ENCODE results near the gene BCAS1. TPM values are rescaled to one million over a fixed set of nuclear protein-coding genes. Genes with fewer than 3 reads are reported as not detected.

The BCAS1 gene
- total RNA-seq, 4 donors from 2014 or later: 0.35 to 1.0 TPM; not detected in 2

DNA sequence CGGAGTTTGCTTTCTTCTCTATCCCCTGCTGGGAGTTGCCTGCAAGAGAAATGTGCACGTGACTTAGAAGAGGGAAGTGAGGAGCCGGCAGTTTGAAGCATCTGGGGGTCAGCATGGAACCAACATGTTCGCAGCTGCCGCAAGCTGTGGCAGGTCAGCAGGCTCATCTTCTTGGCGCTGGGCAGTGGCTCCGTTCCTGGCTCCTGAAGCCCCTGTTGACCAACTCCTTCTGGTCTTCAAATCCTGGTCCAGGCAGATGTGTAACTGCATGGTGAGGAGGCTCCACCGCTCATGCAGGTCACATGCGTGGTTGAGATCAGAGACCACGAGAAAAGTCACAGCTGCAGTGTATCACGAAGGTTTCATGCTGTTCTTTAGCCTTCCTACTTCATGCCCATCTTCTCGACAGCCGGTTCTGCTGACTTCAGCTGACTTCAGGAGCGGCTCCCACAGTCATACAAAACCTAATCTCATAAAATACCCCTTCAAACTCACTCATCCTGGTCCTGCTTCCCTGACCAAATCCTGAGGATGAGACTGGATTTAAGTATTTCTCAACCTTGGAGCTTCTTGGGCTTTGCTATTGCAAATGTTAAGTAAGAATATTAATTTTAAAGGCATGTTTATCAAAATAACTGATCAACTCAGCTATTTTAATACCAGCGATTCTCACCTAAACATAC lies 44.9 kb upstream of the BCAS1 start:
- Histone ChIP-seq H3K27me3 (peaks cover 6% of the 10 kb centered on the region), H3K4me3 (no peak overlapping the region), H3K9me3 (no peaks in the 10 kb centered on the region), H3K4me1 (no peaks in the 10 kb centered on the region), H3K36me3 (no peaks in the 10 kb centered on the region), H3K27ac (peak overlapping the region in 1 of 4 donors; percentile 11)
- ATAC-seq: peak; percentile 39
- TF ChIP-seq EP300 (IDR thresholded peaks at IDR 0.05) (no peak), POLR2AphosphoS5 (IDR thresholded peaks at IDR 0.05) (no peak), POLR2A (IDR thresholded peaks at IDR 0.05) (no peak)
- TF ChIP-seq, protein P1, sequence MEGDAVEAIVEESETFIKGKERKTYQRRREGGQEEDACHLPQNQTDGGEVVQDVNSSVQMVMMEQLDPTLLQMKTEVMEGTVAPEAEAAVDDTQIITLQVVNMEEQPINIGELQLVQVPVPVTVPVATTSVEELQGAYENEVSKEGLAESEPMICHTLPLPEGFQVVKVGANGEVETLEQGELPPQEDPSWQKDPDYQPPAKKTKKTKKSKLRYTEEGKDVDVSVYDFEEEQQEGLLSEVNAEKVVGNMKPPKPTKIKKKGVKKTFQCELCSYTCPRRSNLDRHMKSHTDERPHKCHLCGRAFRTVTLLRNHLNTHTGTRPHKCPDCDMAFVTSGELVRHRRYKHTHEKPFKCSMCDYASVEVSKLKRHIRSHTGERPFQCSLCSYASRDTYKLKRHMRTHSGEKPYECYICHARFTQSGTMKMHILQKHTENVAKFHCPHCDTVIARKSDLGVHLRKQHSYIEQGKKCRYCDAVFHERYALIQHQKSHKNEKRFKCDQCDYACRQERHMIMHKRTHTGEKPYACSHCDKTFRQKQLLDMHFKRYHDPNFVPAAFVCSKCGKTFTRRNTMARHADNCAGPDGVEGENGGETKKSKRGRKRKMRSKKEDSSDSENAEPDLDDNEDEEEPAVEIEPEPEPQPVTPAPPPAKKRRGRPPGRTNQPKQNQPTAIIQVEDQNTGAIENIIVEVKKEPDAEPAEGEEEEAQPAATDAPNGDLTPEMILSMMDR (IDR thresholded peaks at IDR 0.05): no peak
- 55 to 79% methylated on average over 5 to 6 of the region's 15 CpGs for WGBS, 2 donors (ENCODE audit: low coverage in 1 of 2)

DNA sequence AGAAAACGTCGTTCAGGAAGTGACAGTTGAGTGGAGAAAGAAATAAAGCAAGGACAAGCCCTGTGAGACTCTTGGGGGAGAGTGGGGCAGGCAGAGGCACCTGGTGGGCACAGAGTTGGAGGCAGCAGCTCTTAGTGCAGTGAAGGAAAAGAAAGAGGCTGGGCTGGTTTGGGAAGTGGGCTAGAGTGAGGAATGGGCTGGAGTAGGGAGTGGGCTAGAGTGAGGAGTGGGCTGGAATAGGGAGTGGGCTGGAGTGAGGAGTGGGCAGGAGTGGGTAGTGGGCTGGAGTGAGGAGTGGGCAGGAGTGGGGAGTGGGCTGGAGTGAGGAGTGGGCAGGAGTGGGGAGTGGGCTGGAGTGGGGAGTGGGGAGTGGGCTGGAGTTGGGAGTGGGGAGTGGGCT lies 43.7 kb upstream of the BCAS1 start:
- no peaks in the 10 kb centered on the region for H3K36me3 ChIP-seq
- WGBS, 2 donors (ENCODE audit: low coverage in 1 of 2): 67 to 69% methylated on average over 1 to 2 of the region's 2 CpGs
- no peak for ATAC-seq
- TF ChIP-seq POLR2A (IDR thresholded peaks at IDR 0.05) (no peak), POLR2AphosphoS5 (IDR thresholded peaks at IDR 0.05) (no peak)
- no peaks in the 10 kb centered on the region for H3K9me3 ChIP-seq
- no peak overlapping the region for H3K27ac ChIP-seq
- H3K4me1 ChIP-seq: no peaks in the 10 kb centered on the region
- H3K4me3 ChIP-seq: no peak overlapping the region
- H3K27me3 ChIP-seq: peaks cover 6% of the 10 kb centered on the region

DNA sequence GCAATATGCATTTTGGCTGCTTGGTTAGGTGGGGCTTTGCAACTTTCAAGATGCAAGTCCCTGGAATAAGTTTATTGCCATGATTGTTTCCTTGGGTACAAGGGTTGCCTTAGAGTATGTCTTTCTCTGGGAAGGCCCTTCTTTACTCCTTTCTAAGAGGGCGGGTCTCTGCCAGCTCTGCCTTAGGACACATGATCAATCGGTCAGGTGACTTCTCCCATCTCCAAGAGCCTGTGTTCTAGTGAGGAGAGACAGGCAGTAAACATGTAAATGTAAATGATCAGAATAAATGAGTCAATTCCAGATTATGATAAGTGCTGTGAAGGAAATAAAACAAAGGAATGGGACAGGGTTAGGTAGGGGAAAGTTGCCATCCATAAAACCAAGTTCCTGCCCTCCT lies 43.2 kb upstream of the BCAS1 start:
- Histone ChIP-seq H3K27ac (no peak overlapping the region), H3K4me3 (no peak overlapping the region), H3K9me3 (no peaks in the 10 kb centered on the region), H3K36me3 (no peaks in the 10 kb centered on the region), H3K27me3 (peaks cover 6% of the 10 kb centered on the region), H3K4me1 (no peaks in the 10 kb centered on the region)
- TF ChIP-seq POLR2AphosphoS5 (IDR thresholded peaks at IDR 0.05) (no peak), POLR2A (IDR thresholded peaks at IDR 0.05) (no peak), EP300 (IDR thresholded peaks at IDR 0.05) (no peak)
- TF ChIP-seq, protein P1 (IDR thresholded peaks at IDR 0.05): no peak
- 90 to 100% methylated on average over 1 to 2 of the region's 2 CpGs for WGBS, 2 donors (ENCODE audit: low coverage in 1 of 2)
- no peak for ATAC-seq

DNA sequence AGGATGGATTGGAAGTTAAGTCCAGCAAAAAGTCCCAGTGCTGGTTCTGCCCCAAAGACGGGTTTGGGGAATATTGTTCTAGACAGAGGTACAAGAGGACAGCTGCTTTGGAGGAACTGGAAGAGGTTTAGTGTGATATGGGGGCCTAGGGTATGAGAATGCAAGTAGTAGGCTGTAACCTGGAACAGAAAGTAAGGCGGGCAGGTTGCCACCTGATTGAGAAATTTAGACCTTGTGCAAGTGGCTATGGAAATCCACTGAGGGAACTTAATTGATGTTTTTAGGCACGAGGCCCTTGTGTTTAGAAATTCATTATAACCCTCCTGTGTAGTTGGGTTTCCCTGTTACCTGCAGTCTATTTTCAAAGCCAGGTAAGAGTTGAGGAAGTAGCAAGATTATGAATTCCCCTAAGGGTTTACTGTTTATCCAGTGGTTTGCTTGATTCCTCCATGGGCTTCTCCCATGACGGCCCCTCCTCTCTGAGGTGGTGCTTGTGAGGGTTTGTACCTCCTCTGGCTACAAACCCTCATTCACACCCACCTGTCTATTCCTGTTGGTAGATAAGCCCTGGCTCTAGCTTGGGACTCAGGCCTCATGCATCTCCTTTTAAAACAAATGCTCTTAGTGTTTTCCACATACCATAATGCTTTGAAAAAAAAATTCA lies 42.0 kb upstream of the BCAS1 start:
- peaks cover 10% of the 10 kb centered on the region for H3K27me3 ChIP-seq
- no peak for ATAC-seq
- WGBS, 2 donors (ENCODE audit: low coverage in 1 of 2): 72 to 74% methylated on average over 3 of the region's 4 CpGs

DNA sequence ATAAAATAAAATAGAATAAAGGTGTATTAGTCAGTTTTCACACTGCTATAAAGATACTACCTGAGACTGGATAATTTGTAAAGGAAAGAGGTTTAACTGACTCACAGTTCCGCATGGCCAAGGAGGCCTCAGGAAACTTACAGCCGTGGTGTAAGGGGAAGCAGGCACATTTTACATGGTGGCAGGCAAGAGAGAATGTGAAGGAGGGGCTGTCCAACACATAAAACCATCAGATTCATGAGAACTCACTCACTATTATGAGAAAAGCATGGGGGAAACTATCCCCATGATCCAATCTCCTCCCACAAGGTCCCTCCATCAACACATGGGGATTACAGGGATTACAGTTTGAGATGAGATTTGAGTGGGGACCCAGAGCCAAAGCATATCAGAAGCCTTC lies 41.1 kb upstream of the BCAS1 start:
- Histone ChIP-seq H3K27ac (no peak overlapping the region), H3K9me3 (no peaks in the 10 kb centered on the region), H3K4me1 (no peaks in the 10 kb centered on the region), H3K4me3 (no peak overlapping the region), H3K27me3 (peaks cover 12% of the 10 kb centered on the region), H3K36me3 (no peaks in the 10 kb centered on the region)
- WGBS, 2 donors (ENCODE audit: low coverage in 1 of 2): 80 to 84% methylated on average over 2 of the region's 2 CpGs
- TF ChIP-seq POLR2AphosphoS5 (IDR thresholded peaks at IDR 0.05) (no peak), POLR2A (IDR thresholded peaks at IDR 0.05) (no peak), EP300 (IDR thresholded peaks at IDR 0.05) (no peak)
- TF ChIP-seq, protein P1 (IDR thresholded peaks at IDR 0.05): no peak
- ATAC-seq: no peak

More for the DNA sequence above, 42.0 kb upstream of the BCAS1 start:
- H3K4me3 ChIP-seq: no peak overlapping the region
- H3K36me3 ChIP-seq: no peaks in the 10 kb centered on the region
- H3K4me1 ChIP-seq: no peaks in the 10 kb centered on the region
- no peak overlapping the region for H3K27ac ChIP-seq
- no peaks in the 10 kb centered on the region for H3K9me3 ChIP-seq
- no peak for TF ChIP-seq EP300 (IDR thresholded peaks at IDR 0.05)
- TF ChIP-seq, protein P1 (IDR thresholded peaks at IDR 0.05): no peak
- TF ChIP-seq POLR2AphosphoS5 (IDR thresholded peaks at IDR 0.05): no peak
- no peak for TF ChIP-seq POLR2A (IDR thresholded peaks at IDR 0.05)
